ENCODE results near the gene GAS2. TPM values are rescaled to one million over a fixed set of nuclear protein-coding genes. Genes with fewer than 3 reads are reported as not detected.

Gene GAS2
- total RNA-seq, 4 donors from 2014 or later, result 0.54 to 2.1 (median 1.2) TPM

DNA sequence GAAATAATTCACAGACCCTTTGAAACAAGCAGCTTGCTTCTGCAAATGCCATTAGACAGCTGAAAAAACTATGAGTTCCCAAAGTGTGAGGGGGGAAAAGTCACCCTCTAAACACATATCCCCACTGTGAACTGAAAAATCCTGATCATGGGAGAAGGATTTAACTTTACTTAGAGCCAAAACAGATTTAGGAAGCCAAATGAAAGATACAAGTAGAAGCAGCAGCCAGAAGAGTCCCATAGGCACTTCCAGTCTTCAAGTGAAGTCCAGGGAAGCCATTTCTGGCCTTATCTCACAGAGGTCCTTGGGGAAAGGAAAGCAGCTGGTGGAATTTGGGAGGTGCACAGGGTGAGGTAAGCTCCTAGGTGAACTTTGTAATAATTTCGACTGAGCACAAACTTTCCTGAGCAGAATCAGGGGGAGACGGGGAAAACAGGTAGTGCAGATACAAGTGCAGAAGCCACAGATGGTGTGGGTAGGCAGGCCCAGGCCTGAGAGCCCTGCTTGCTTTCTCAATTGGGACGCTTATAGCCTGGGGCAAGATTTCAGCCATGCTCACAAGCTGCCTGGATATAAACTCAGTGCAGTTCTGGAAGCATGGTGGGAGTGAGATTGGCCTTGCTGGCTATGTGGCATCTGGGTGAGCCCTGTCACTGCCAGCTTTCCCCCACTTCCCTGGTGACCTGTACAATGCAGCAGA is 44.8 kb downstream of the GAS2 start:
- intact Hi-C loops (cut with DNase I; ENCODE audit: low total_unique reads), result no loop called here
- no peak for TF ChIP-seq POLR2A (IDR thresholded peaks at IDR 0.05)
- TF ChIP-seq, protein P1, sequence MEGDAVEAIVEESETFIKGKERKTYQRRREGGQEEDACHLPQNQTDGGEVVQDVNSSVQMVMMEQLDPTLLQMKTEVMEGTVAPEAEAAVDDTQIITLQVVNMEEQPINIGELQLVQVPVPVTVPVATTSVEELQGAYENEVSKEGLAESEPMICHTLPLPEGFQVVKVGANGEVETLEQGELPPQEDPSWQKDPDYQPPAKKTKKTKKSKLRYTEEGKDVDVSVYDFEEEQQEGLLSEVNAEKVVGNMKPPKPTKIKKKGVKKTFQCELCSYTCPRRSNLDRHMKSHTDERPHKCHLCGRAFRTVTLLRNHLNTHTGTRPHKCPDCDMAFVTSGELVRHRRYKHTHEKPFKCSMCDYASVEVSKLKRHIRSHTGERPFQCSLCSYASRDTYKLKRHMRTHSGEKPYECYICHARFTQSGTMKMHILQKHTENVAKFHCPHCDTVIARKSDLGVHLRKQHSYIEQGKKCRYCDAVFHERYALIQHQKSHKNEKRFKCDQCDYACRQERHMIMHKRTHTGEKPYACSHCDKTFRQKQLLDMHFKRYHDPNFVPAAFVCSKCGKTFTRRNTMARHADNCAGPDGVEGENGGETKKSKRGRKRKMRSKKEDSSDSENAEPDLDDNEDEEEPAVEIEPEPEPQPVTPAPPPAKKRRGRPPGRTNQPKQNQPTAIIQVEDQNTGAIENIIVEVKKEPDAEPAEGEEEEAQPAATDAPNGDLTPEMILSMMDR (IDR thresholded peaks at IDR 0.05), result no peak
- H3K4me3 ChIP-seq (ENCODE audit: low read depth, poor library complexity, severe bottlenecking), result no peak overlapping the region
- DNase-seq (ENCODE audit: low spot score in 2 of 2), result peak in 1 of 2 donors; percentile 17
- 52 to 82% methylated on average over 3 of the region's 3 CpGs for WGBS, 2 donors

DNA sequence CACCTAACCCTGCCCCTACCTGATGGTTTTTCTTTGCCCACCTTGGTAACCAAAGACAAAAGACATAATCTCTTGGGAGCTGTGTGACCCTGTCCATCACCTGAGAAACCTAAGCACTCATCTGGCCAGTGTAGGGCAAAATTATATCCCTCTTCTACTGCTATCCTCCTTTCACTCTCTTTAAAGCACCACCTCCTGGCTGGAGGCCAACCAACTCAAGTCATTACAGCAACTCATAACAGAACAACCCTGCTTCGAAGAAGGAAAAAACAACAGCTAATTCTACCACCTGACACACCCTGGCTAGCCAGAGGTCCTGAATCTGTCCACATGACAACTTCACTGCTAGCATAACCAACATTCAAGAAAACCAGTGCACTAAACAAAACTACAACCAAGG is 45.5 kb downstream of the GAS2 start:
- H3K4me3 ChIP-seq (ENCODE audit: low read depth, poor library complexity, severe bottlenecking), result no peak overlapping the region
- intact Hi-C loops (cut with DNase I; ENCODE audit: low total_unique reads), result no loop called here
- WGBS, 2 donors, result 50 to 65% methylated on average over 1 of the region's 1 CpG
- TF ChIP-seq, protein P1 (IDR thresholded peaks at IDR 0.05), result no peak
- TF ChIP-seq POLR2A (IDR thresholded peaks at IDR 0.05), result no peak
- no peak for DNase-seq (ENCODE audit: low spot score in 2 of 2)

DNA sequence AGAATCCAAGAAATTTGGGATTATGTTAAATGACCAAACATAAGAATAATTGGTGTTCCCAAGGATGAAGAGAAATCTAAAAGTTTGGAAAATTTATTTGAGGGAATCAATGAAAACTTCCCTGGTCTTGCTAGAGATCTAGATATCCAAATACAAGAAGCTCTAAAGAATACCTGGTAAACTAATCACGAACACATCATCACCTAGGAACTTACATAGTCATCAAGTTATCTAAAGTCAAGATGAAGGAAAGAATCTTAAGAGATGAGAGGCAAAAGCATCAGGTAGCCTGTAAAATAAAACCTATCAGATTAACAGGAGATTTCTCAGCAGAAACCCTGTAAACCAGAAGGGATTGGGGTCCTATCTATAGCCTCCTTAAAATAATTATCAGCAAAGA is 46.9 kb downstream of the GAS2 start:
- no peak overlapping the region for H3K4me3 ChIP-seq (ENCODE audit: low read depth, poor library complexity, severe bottlenecking)
- no peak for TF ChIP-seq POLR2A (IDR thresholded peaks at IDR 0.05)
- TF ChIP-seq, protein P1 (IDR thresholded peaks at IDR 0.05), result no peak
- no peak for DNase-seq (ENCODE audit: low spot score in 2 of 2)
- intact Hi-C loops (cut with DNase I; ENCODE audit: low total_unique reads), result no loop called here
- 77 to 83% methylated on average over 1 of the region's 1 CpG for WGBS, 2 donors

DNA sequence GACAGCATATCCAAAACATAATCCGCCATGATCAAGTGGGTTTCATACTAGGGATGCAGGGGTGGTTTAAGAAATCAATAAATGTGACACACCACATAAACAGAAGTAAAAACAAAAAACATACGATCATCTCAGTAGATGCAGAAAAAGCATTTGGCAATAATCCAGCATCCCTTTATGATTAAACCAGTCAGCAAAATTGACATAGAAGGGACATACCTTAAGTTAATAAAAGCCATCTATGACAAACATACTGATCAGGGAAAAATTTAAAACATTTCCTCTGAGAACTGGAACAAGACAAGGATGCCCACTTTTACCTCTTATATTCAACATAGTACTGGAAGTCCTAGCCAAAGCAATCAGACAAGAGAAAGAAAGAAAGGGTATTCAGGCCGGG is 49.6 kb downstream of the GAS2 start:
- H3K4me3 ChIP-seq (ENCODE audit: low read depth, poor library complexity, severe bottlenecking), result no peak overlapping the region
- TF ChIP-seq POLR2A (IDR thresholded peaks at IDR 0.05), result no peak
- TF ChIP-seq, protein P1 (IDR thresholded peaks at IDR 0.05), result no peak
- DNase-seq (ENCODE audit: low spot score in 2 of 2), result no peak
- 71 to 86% methylated on average over 3 of the region's 3 CpGs for WGBS, 2 donors
- intact Hi-C loops (cut with DNase I; ENCODE audit: low total_unique reads), result no loop called here

DNA sequence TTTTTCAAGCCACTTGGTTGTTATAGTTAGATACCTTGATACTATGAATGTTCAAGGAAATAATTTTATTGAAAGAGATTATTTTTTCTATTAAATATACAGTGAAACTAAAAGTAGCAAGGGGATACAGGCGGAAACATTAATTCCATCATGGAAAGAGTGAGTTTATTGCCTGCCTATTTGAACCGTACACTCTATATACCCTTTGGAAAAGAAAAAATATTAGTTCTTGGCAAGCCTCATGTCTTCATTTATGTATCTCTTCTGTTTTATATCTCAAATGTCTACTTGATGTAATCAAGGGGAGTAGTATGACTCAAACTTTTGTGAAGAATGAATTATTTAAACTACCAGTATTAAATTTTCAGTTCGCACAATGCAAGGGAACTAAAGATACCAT is 54.0 kb downstream of the GAS2 start:
- no peak overlapping the region for H3K4me3 ChIP-seq (ENCODE audit: low read depth, poor library complexity, severe bottlenecking)
- DNase-seq (ENCODE audit: low spot score in 2 of 2), result no peak
- intact Hi-C loops (cut with DNase I; ENCODE audit: low total_unique reads), result loop anchor here (5.0 kb wide), 1 partner anchor 1742 kb away; no protein-coding TSS in a partner anchor
- 84 to 87% methylated on average over 3 of the region's 3 CpGs for WGBS, 2 donors
- TF ChIP-seq, protein P1 (IDR thresholded peaks at IDR 0.05), result no peak

DNA sequence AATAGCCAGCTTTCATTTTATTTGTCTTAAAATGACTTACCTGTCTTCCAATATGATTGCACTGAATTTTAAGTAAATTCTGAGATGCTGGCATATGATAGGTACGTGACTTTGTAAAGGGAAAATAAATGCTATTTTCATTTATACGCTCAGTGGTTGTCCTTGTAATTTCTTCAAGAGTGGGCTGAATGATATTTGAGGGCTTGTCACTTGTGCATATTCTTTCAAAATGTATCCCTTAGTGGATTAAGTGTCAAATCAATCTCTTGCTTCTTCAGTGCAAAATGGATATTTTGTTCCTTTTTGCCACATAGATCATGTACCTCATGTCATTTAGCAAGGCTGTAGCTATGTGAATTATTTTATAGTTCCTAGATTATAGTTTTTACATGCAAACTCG is 56.9 kb downstream of the GAS2 start:
- intact Hi-C loops (cut with DNase I; ENCODE audit: low total_unique reads), result loop anchor here (5.0 kb wide), 1 partner anchor 1739 kb away; no protein-coding TSS in a partner anchor
- TF ChIP-seq, protein P1 (IDR thresholded peaks at IDR 0.05), result no peak
- no peak for TF ChIP-seq POLR2A (IDR thresholded peaks at IDR 0.05)
- H3K4me3 ChIP-seq (ENCODE audit: low read depth, poor library complexity, severe bottlenecking), result no peak overlapping the region
- WGBS, 2 donors, result 78 to 79% methylated on average over 3 of the region's 3 CpGs
- no peak for DNase-seq (ENCODE audit: low spot score in 2 of 2)
